CD14-positive monocyte (primary cell): ENCODE measurements around the gene LY86. TPM values are rescaled to one million over a fixed set of nuclear protein-coding genes. Genes with fewer than 3 reads are reported as not detected.

ENCODE experiments used
- DNase-seq, 3 donors: peaks; one replicate each; pipeline ENCODE4 v3.0.0-alpha.2; 2011 to 2022
- H2AFZ ChIP-seq: 2 replicates; pipeline ENCODE4 v1.6.0; 2012; ENCODE audit warnings: mild to moderate bottlenecking, low read depth, low read length, inconsistent platforms; ENCODE audit not compliant: insufficient read depth, poor library complexity, severe bottlenecking
- H3K27ac ChIP-seq, 2 donors: 1 replicate in 1 of 2; 2 replicates in 1 of 2; pipeline ENCODE4 v1.5.1; 2012 to 2013; ENCODE audit warnings: low read length in 2 of 2, control low read depth in 1 of 2, inconsistent platforms in 1 of 2, low read depth in 1 of 2, mild to moderate bottlenecking in 1 of 2
- H3K27me3 ChIP-seq, 2 donors: one replicate each; pipeline versions ENCODE4 v1.6.0 to v1.6.1; 2011 to 2013; ENCODE audit warnings: low read length in 2 of 2; ENCODE audit not compliant: control insufficient read depth in 2 of 2, insufficient read depth in 2 of 2
- H3K36me3 ChIP-seq, 2 donors: replicated peaks in 1 of 2; 1 replicate in 1 of 2; 2 replicates in 1 of 2; pipeline versions ENCODE4 v1.5.1 to v1.6.1; 2012 to 2013; ENCODE audit warnings: low read length in 2 of 2, control low read depth in 1 of 2, inconsistent platforms in 1 of 2, mild to moderate bottlenecking in 1 of 2; ENCODE audit not compliant: insufficient read depth in 2 of 2, control insufficient read depth in 1 of 2
- H3K4me1 ChIP-seq, 2 donors: 1 replicate in 1 of 2; 2 replicates in 1 of 2; pipeline versions ENCODE4 v1.5.1 to v1.6.1; 2012 to 2013; ENCODE audit warnings: low read length in 2 of 2, control low read depth in 1 of 2, inconsistent platforms in 1 of 2, mild to moderate bottlenecking in 1 of 2, moderate library complexity in 1 of 2; ENCODE audit not compliant: insufficient read depth in 2 of 2, control insufficient read depth in 1 of 2
- H3K4me2 ChIP-seq: replicated peaks from 2 replicates; pipeline ENCODE3; 2012; ENCODE audit warnings: low read length, moderate library complexity, mild to moderate bottlenecking; ENCODE audit not compliant: poor library complexity, severe bottlenecking; ENCODE audit errors: extremely low read depth
- H3K4me3 ChIP-seq, 3 experiments: fragments of 200-600 bp in 1 of 3; sonication (generic) in 1 of 3; replicated peaks in 1 of 3; 1 replicate in 2 of 3; 2 replicates in 1 of 3; pipeline ENCODE4 v1.5.1; 2011 to 2013; ENCODE audit warnings: low read length in 3 of 3, mild to moderate bottlenecking in 3 of 3, control low read depth in 2 of 3, low read depth in 2 of 3, inconsistent platforms in 1 of 3, moderate library complexity in 1 of 3
- H3K79me2 ChIP-seq: 2 replicates; pipeline ENCODE4 v1.6.0; 2012; ENCODE audit warnings: mild to moderate bottlenecking, control low read depth, inconsistent platforms, low read length, moderate library complexity; ENCODE audit not compliant: insufficient read depth
- H3K9ac ChIP-seq: 2 replicates; pipeline ENCODE4 v1.6.0; 2017; ENCODE audit warnings: low read length, mild to moderate bottlenecking; ENCODE audit not compliant: insufficient read depth, poor library complexity, severe bottlenecking
- H3K9me3 ChIP-seq, 2 donors: replicated peaks in 1 of 2; 1 replicate in 1 of 2; 2 replicates in 1 of 2; pipeline versions ENCODE4 v1.5.1 to v1.6.1; 2012 to 2013; ENCODE audit warnings: low read length in 2 of 2, control low read depth in 1 of 2; ENCODE audit not compliant: control insufficient read depth in 1 of 2, insufficient read depth in 1 of 2
- H4K20me1 ChIP-seq: 2 replicates; pipeline ENCODE4 v1.6.0; 2012; ENCODE audit warnings: mild to moderate bottlenecking, low read length, control low read depth, moderate library complexity; ENCODE audit not compliant: insufficient read depth
- H3K27ac Mint-ChIP-seq, 7 donors: one replicate each; pipeline ENCODE4 v1.8.0; 2020; ENCODE audit warnings: mild to moderate bottlenecking in 7 of 7, mixed read lengths in 7 of 7, moderate library complexity in 6 of 7, inconsistent platforms in 2 of 7
- H3K27me3 Mint-ChIP-seq, 3 donors: one replicate each; pipeline ENCODE4 v1.8.0; 2021 to 2022; ENCODE audit warnings: low read depth in 3 of 3, mild to moderate bottlenecking in 3 of 3, mixed read lengths in 3 of 3, moderate library complexity in 3 of 3, inconsistent platforms in 1 of 3
- H3K36me3 Mint-ChIP-seq, 2 donors: one replicate each; pipeline ENCODE4 v1.8.0; 2020; ENCODE audit warnings: mixed read lengths in 2 of 2, inconsistent platforms in 1 of 2, mild to moderate bottlenecking in 1 of 2
- H3K4me1 Mint-ChIP-seq: one replicate; pipeline ENCODE4 v1.8.0; 2020; ENCODE audit warnings: mild to moderate bottlenecking, mixed read lengths
- H3K4me3 Mint-ChIP-seq, 2 donors: one replicate each; pipeline ENCODE4 v1.8.0; 2020; ENCODE audit warnings: mild to moderate bottlenecking in 2 of 2, mixed read lengths in 2 of 2, moderate library complexity in 1 of 2
- H3K9me3 Mint-ChIP-seq, 7 donors: one replicate each; pipeline ENCODE4 v1.8.0; 2020 to 2022; ENCODE audit warnings: mixed read lengths in 7 of 7, mild to moderate bottlenecking in 6 of 7, moderate library complexity in 6 of 7, inconsistent platforms in 2 of 7
- WGBS: methylation state at CpG from one replicate; pipeline ENCODE4 v1.1.5; 2013; ENCODE audit warnings: missing lambda C conversion rate; ENCODE audit not compliant: insufficient coverage; 5-methylcytosine and 5-hydroxymethylcytosine counted together
- intact Hi-C, 2 donors: fragments of 100-400 bp; cut with micrococcal nuclease; formaldehyde crosslinking; loops; one replicate each; pipeline versions ENCODE4 v1.15.0 to v1.15.1; 2023
- polyA plus RNA-seq, 3 donors: library from polyadenylated mRNA; depleted of rRNA in 1 of 3; unstranded in 2 of 3; stranded (reverse) in 1 of 3; fragments of 300-500 nt in 2 of 3; fragments of >200 nt in 1 of 3; fragmentation: Illumina TruSeq in 2 of 3; gene quantifications; 1 replicate in 2 of 3; 2 replicates in 1 of 3; pipeline ENCODE4 v1.2.3, GENCODE V29; 2012 to 2021
- TF ChIP-seq, protein P1 (sequence below): fragments of 200-600 bp; IDR thresholded peaks from one replicate; pipeline ENCODE4 v1.8.0; 2022; ENCODE audit warnings: antibody characterized with exemption, mild to moderate bottlenecking

The LY86 gene
- polyA plus RNA-seq, 3 donors = 166 to 609 (median 454) TPM

DNA sequence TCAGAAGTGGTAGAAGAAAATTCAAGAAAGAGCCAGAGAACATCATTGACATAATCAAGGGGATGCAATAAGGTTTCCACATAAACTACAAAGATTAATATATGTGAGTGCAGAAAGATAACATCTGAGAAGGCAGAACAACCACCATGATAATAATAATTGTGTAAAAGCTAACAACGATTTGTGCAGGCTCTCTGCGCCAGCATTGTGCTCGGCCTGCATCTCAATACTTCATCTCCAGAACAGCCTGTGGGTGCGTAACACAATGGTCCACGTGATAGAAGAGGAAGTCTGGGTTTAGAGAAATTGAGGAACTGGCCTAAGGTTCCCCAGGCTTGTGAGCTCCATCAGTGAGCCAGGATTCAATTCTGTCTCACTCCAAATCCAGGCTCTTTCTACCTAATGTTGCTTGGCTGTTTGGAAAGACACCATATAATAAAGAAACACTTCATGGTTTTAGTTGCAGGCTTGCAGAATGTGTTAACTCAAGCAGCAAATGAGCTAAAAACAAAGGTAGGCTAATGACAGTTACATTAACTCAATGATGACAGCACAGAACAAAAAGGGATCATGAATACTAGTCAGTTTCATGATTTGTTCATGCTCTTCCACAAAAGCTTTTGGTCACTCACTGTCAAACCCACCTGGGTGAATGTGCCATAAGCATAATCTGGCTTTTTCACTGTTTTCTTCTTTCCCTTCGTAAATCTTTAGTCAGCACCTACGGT lies 71.2 kb downstream of the LY86 start:
- Histone ChIP-seq H3K4me2 (peak overlapping the region; percentile 18), H3K36me3 (peaks cover 0 to 11% of the 10 kb centered on the region in 2 donors), H2AFZ (no peak overlapping the region), H3K4me3 (no peak overlapping the region), H4K20me1 (no peaks in the 10 kb centered on the region), H3K4me1 (peaks cover 54 to 56% of the 10 kb centered on the region in 2 donors), H3K79me2 (no peaks in the 10 kb centered on the region), H3K9ac (peak overlapping the region; percentile 22), H3K27ac (peak overlapping the region; percentile 91), H3K27me3 (no peaks in the 10 kb centered on the region), H3K9me3 (no peaks in the 10 kb centered on the region)
- Mint-ChIP-seq H3K4me3 (no peak overlapping the region), H3K4me1 (peaks cover 61% of the 10 kb centered on the region), H3K27me3 (peaks cover 0 to 4% (median 0%) of the 10 kb centered on the region in 3 donors), H3K9me3 (peaks cover 0 to 2% (median 0%) of the 10 kb centered on the region in 7 donors), H3K27ac (peak overlapping the region; percentile 86 to 96 (median 91)), H3K36me3 (peaks cover 9 to 12% of the 10 kb centered on the region in 2 donors)
- peak; percentile 87 to 92 (median 91) for DNase-seq
- TF ChIP-seq, protein P1, sequence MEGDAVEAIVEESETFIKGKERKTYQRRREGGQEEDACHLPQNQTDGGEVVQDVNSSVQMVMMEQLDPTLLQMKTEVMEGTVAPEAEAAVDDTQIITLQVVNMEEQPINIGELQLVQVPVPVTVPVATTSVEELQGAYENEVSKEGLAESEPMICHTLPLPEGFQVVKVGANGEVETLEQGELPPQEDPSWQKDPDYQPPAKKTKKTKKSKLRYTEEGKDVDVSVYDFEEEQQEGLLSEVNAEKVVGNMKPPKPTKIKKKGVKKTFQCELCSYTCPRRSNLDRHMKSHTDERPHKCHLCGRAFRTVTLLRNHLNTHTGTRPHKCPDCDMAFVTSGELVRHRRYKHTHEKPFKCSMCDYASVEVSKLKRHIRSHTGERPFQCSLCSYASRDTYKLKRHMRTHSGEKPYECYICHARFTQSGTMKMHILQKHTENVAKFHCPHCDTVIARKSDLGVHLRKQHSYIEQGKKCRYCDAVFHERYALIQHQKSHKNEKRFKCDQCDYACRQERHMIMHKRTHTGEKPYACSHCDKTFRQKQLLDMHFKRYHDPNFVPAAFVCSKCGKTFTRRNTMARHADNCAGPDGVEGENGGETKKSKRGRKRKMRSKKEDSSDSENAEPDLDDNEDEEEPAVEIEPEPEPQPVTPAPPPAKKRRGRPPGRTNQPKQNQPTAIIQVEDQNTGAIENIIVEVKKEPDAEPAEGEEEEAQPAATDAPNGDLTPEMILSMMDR = no peak
- intact Hi-C loops = no loop called here
- WGBS = no CpG with 5 or more reads among the region's 7 CpGs

DNA sequence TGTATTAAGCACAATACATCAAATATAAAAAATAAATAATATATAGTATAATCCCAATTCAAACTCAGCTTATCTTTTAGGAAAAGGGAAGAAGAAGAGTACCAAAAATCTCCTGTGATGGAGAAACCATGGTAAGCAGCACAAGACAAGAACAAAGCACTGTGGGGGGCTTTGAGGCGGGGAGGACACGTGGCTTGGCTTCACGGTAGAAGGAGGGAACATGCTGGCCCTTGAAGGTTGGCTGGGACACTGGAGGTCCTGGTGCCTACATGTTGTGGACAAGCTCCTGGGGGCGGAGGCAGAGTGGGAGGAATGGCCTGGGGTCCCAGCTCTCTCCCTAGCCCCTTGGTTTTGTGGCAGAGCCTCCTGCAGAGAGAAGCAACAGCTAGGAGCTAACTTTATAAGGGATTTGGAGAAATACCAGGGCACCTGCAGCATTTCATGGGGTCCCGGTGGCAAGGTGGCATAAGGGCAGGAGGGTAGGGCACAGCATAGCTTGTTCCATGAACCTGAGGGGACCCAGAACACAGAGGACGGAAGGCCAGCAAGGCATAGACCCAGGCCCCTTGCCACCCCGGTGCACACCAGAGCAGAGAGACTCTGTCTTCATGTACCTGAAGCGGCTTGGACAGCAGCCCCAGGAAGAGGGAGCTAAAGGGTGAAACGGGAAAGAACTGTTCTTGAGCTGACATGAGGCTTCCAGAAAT lies 72.0 kb downstream of the LY86 start:
- peak overlapping the region in 1 of 3 experiments; percentile 15 for H3K4me3 ChIP-seq
- peaks cover 0 to 2% (median 0%) of the 10 kb centered on the region in 7 donors for H3K9me3 Mint-ChIP-seq
- no peak for DNase-seq
- H2AFZ ChIP-seq = no peak overlapping the region
- H3K27me3 ChIP-seq = no peaks in the 10 kb centered on the region
- peak overlapping the region; percentile 86 to 96 (median 92) for H3K27ac Mint-ChIP-seq
- H3K4me2 ChIP-seq = no peak overlapping the region
- peaks cover 53 to 56% of the 10 kb centered on the region in 2 donors for H3K4me1 ChIP-seq
- H3K4me1 Mint-ChIP-seq = peaks cover 57% of the 10 kb centered on the region
- H3K4me3 Mint-ChIP-seq = no peak overlapping the region
- H3K36me3 Mint-ChIP-seq = peaks cover 2 to 5% of the 10 kb centered on the region in 2 donors
- H4K20me1 ChIP-seq = no peaks in the 10 kb centered on the region
- TF ChIP-seq, protein P1 = no peak
- no peak overlapping the region for H3K9ac ChIP-seq
- intact Hi-C loops = no loop called here
- WGBS = 84% methylated on average over 9 of the region's 9 CpGs
- H3K79me2 ChIP-seq = no peaks in the 10 kb centered on the region
- no peaks in the 10 kb centered on the region for H3K9me3 ChIP-seq
- H3K27ac ChIP-seq = peak overlapping the region; percentile 91
- peaks cover 0 to 4% of the 10 kb centered on the region in 2 donors for H3K36me3 ChIP-seq
- peaks cover 0 to 4% (median 0%) of the 10 kb centered on the region in 3 donors for H3K27me3 Mint-ChIP-seq
